Ovary (tissue), 3 donors: Measurements from ENCODE around the gene P4HA2.

Experiments used
- CTCF ChIP-seq, 3 donors: fragments of 450-650 bp in 2 of 3; fragments of 200-600 bp in 1 of 3; IDR thresholded peaks; one replicate each; pipeline versions ENCODE4 v1.5.1 to v1.8.0; 2016 to 2022; ENCODE audit warnings: antibody characterized with exemption in 3 of 3, mild to moderate bottlenecking in 1 of 3
- EP300 ChIP-seq: sonication (generic); formaldehyde crosslinking; IDR thresholded peaks from one replicate; pipeline ENCODE4 v1.6.1; 2017; ENCODE audit warnings: antibody characterized with exemption
- POLR2A ChIP-seq: fragments of 450-650 bp; IDR thresholded peaks from one replicate; pipeline ENCODE4 v1.6.1; 2017; ENCODE audit warnings: antibody characterized with exemption, mild to moderate bottlenecking, moderate library complexity
- donor health status: DM: no; HTN: no; CAD: no.

- TF ChIP-seq EP300, result no peak
- no peak for TF ChIP-seq CTCF (IDR thresholded peaks at IDR 0.05)
- TF ChIP-seq POLR2A, result no peak
Measured at GRCh38 chr5:132232465-132232864, 4.8 kb upstream of the P4HA2 start.
